GM10266 (cell line): ENCODE results near the gene ADAMTS3.

Experiments used
- DNase-seq: peaks from one replicate; pipeline ENCODE4 v3.0.0; 2012; ENCODE audit errors: extremely low spot score
- CTCF ChIP-seq: IDR thresholded peaks from 2 replicates; pipeline ENCODE4 v1.5.1; 2012; ENCODE audit warnings: mild to moderate bottlenecking, low read depth; ENCODE audit not compliant: control insufficient read depth, insufficient read depth; ENCODE audit errors: missing control alignments

Gene ADAMTS3

GRCh38 chr4:72449705-72450104 is 119.3 kb downstream of the ADAMTS3 start:
- DNase-seq, result no peak
- no peak for TF ChIP-seq CTCF

- DNase-seq, result no peak
- TF ChIP-seq CTCF, result no peak
These were observed 120.8 kb downstream of the ADAMTS3 start for GRCh38 chr4:72448231-72448630.

DNA sequence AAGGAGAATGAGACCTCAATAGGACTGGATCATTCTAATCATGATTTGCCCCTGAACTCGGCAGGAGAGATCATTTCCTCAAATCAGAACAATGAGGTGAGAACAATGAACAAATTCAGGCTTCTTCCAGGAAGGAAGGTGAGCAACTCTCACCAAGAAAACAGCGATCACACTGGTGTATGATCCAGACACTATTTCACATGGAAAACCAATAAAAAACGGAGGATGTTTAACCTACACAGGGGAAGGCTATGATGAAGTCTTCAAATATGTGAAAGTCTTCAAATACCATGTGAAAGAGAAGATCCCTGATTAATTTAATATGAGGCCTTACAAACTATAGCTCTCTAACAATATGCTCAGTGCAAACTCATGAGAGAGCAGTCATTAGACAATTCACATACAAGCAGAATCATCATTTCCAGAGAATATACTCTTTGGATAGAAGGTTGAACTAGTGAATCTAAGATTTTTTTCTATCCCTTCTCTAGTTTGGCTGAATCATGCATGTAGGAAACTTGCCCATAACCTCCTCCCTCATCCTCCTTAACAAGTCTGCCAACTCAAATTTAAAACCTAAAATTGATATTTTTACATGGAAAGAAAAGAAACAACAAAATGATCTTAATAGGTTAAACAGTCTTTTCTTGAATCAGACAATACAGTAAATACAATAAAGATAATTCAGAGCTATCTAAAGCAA is 122.5 kb downstream of the ADAMTS3 start:
- no peak for DNase-seq
- TF ChIP-seq CTCF, result no peak

GRCh38 chr4:72444092-72444491 is 124.9 kb downstream of the ADAMTS3 start:
- DNase-seq, result no peak
- TF ChIP-seq CTCF, result no peak

GRCh38 chr4:72442715-72443114 is 126.3 kb downstream of the ADAMTS3 start:
- no peak for DNase-seq
- no peak for TF ChIP-seq CTCF

GRCh38 chr4:72442147-72442546 is 126.9 kb downstream of the ADAMTS3 start:
- DNase-seq, result no peak
- TF ChIP-seq CTCF, result no peak

DNA sequence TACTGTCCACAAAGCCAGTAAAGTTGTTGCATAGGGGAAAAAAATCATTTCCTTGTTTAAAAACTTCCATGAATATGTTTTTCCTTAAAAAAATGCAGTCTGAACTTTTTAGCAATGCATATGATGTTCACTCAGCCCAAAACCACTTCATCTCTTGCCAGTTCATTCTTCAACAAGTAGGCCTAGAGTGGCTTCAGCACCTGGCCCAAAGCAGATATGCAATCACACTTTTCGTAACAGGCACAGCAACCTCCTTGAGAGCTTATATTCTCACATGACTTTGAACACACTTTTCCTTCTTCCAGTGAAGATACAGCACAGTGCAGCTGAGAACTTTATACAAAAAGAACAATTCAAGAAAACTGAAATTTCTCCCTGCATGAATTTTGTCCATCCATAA is 128.6 kb downstream of the ADAMTS3 start:
- no peak for TF ChIP-seq CTCF
- no peak for DNase-seq
